ENCODE data around the gene OGFOD3.
"Not testable (repeated sequence)": the region's sequence is repeated elsewhere in the genome, so short reads cannot be mapped to it uniquely, and the experiment has no call there.

The OGFOD3 gene

DNA sequence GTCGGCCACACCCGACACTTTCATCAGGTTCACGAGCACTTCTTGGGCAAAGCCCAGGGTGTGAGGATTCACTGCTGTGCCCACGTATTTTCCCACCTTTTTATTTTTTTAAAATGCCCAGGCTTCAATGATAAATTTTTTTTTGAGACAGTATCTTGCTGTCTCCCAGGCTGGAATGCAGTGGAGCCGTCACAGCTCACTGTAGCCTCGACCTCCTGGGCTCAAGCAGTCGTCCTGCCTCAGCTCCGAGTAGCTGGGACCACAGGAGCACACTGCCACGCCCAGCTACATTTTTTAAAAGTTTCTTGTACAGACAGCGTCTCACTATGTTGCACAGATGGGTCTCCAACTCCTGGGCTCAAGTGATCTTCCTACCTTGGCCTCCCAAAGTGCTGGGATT is 29.0 kb downstream of the OGFOD3 start:
- no peak for DNase-seq (ENCODE audit: low read depth in 2 of 3, low spot score in 2 of 3)

DNA sequence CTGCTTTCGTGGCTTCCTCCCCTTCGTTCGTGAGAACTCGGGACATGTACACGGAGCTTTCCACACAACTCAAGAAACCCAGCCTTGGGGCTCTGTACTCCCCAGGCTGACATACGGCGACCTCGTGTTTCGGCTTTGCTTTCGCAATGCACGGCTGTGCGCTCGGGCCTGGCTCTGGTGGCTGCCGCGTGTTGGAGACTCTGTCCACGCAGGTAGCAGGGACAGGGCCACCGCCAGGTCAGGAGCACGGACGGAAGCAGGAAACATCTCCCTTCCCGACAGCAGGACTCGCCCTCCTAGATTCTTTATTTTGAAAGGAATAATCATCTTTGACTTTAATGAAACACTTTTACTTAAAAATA is 29.5 kb downstream of the OGFOD3 start:
- DNase-seq (ENCODE audit: low read depth in 2 of 3, low spot score in 2 of 3) = no peak

DNA sequence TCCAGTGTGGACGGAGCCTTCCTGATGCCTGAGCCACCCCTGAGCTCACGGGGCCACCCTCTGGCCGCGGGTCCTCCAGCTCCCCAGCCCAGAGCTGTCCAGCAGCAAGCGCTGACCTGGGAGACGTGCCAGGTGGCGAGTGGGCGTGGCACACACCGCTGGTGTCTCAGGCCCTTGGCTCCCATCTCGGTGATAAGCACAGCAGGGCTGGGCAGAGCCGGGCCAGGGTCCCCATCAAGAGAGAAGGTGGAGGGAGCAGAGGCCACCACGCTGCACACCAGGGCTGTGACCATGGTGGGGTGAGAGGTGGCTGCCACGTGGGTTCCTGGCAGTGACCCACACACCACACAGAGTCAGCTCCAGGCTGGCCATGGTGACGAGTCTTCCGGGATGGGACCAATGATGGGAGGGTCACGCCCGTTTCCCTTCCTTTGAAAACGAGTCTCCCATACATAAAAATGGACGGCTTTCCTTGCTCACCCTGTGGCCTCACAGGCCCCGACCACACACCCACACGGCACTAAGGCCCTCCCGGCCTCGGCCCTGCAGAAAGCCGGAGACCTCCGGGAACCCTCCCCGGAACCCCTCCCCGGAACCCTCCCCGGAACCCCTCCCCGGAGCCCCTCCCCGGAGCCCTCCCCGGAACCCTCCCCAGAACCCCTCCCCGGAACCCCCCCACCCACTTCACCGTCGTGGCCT is 30.0 kb downstream of the OGFOD3 start:
- no peak for DNase-seq (ENCODE audit: low read depth in 2 of 3, low spot score in 2 of 3)

DNA sequence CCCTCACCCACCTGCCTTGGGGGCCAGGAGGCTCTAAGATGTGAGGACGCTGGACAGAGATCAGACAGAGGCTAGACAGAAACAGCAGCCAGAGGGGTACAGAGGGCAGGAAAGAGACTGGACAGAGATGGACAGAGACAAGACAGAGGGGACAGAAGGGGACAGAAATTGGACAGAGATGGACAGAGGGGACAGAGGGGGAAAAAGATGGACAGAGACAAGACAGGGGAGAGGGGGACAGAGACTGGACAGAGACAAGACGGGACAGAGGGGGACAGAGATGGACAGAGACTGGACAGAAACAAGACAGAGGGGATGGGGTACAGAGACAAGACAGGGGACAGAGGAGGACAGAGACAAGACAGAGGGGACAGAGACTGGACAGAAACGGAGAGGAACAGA is 30.7 kb downstream of the OGFOD3 start:
- no peak for DNase-seq (ENCODE audit: low read depth in 2 of 3, low spot score in 2 of 3)

DNA sequence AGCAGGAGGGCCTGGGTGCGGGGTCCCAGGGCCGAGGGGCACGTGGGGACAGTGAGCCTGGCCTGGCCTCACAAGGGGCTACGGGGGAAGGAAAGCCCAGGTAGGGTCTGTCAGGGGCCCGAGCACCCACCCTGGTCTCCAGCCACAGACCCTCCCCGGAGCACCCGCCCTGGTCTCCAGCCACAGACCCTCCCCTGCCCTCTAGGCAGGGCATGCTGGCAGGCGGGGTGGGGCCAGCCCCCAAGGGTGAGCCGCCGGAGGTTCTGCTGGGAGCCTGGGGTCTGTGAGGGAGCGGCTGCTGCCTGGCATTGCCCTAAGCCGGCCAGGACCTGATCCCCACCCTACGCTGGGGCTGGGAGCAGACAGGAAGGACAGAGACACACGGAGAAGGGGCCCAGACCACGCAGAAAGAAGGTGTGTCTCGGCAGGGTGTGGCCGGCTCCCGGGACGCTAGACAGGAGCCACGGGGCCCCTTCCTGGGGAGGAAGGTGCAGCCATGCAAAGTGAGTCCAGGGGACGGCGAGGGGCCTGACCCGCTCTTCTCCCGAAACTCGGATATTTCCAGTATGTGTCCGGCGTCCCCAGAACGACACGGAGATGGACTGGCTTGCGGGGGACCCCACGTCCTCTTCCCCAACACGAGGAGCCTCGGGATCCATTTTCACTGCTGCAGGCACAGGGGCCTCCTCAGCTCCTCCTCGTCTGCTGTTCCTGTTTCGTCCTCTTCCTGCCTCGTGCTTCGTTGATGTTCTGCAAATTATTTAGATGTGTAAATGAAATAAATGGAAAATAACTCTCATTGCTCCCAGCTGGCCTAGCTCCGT is 31.3 kb downstream of the OGFOD3 start:
- DNase-seq (ENCODE audit: low read depth in 2 of 3, low spot score in 2 of 3) = no peak

DNA sequence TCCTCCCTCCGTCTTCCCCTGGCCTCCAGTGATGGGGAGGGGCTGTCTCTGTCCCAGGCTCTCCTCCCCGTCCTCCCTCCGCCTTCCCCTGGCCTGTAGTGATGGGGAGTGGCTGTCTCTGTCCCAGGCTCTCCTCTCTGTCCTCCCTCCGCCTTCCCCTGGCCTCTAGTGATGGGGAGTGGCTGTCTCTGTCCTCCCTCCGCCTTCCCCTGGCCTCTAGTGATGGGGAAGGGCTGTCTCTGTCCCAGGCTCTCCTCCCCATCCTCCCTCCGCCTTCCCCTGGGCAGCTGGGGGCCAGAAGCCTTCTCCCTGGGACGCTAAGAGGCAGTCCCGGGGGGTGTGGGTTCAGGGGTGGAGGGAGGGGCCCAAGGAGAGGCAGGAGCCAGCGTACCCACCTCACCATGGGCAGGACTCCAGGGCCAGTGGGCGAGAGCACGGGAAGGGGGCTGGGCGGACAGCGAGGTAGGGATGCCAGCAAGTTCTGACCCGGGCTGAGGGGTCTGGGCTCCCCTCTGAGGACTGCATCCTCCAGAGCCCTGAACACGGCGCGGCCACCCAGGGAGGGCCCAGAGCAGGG is 32.0 kb downstream of the OGFOD3 start:
- DNase-seq (ENCODE audit: low read depth in 2 of 3, low spot score in 2 of 3) = no peak

DNA sequence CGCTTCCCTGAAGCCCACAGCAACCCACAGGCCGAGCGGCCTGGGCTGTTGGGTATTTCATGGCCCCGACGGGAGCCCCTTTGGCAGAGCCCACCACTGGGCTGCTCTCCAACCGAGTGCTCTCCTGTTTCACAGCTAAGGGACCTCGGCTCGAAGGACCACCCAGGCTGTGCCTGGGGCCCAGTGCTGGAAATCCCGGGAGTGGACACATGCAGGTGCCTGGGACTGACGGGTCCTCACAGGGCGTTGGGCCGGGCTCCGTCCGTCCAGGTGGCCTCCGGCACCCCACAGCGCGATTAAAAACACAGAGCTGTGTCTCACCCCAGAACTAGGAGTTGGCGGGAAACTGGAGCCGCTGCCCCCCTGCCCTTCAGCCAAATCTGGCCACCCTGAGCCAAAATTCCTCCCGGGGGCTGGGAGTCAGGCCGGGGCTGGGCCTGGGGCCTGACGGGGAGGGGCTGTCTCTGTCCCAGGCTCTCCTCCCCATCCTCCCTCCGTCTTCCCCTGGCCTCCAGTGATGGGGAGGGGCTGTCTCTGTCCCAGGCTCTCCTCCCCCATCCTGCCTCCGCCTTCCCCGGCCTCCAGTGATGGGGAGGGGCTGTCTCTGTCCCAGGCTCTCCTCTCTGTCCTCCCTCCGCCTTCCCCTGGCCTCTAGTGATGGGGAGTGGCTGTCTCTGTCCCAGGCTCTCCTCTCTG is 32.7 kb downstream of the OGFOD3 start:
- DNase-seq (ENCODE audit: low read depth in 2 of 3, low spot score in 2 of 3) = no peak

DNA sequence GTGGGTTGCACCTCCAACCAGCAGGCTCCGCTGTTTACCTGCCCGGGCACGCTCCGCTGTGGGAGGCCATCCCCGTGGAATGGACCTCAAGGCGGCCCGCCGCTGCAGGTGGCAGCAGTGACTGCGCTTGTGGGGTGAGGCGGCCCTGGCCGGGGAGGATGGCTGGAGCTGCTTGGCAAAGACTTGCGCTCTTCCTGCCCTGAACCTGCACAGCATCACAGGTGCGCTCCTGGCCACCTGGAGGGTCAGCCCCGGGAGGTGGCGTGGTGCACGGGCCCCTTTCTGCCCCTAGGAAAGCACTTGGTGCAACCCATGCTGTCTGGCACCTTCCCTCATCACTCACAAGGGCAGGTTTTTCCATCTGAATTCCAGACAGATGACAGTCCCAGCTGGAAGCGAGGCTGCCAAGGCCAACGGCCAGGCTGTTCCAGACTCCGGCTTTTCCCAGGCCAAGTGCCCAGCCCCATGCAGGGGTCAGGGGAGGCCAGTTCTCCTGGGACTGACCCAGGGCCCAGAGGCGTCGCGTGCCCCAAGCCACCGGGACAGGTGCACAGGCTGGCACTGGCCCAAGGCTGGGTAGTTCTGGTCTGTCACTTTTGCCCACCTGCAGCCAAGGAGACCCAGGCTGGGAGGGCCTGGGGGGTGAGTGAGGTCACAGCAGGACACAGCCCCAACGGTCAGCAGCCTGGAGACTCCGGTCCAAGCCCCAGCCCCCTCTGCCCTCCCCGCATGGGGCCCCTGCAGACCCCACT is 33.5 kb downstream of the OGFOD3 start:
- no peak for DNase-seq (ENCODE audit: low read depth in 2 of 3, low spot score in 2 of 3)

DNA sequence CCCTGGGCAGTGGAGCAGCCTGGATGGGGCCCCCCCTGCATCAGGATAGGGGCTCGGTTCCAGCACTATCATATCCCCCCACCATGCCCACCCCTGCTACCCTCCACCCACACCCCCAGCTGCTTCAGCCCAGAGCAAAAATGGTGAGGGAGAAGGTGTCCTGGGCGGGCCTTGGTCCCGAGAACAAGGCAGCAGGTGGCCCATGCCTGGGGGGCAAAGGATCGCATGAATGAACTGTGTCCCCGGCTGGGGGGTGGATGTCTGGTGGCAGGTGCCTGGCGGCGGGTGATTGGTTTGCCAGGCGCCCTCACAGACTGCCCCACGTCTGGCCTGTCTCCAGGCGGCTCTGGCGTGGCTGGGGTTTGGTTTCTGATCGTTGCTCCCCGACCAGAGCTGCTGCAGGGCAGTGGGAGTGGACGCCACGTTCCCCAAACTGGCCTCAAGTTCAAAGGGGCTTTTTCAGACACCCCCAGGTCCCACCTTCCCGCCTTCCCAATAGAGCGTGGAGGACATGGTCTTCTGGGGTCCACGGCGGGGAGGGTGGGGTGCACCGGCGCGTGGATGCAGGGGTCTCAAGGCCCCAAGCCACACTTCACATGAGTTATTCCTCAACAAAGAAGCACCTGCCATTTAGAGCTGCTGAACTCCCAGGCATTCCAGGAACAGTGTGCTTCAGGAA is 34.2 kb downstream of the OGFOD3 start:
- no peak for DNase-seq (ENCODE audit: low read depth in 2 of 3, low spot score in 2 of 3)

DNA sequence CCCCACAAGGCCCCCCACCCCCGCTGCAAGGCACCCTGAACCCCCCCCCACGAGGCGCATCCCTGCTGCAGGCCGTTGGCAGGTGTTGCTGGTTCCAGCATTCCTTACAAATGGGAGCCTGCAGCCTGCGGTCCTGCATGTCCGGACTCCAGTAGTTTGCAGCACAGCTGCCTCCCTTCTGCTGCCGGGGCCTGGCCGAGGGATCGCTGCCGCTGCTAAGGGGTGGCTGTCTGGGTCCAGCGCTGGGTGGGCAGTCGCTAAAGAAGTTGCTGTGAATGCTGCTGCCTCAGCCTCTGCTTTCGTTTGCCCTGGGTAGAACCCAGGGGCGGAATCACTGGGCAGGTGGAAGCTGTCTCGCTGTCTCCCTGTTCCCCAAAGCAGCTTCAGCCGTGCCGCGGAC is 35.0 kb downstream of the OGFOD3 start:
- no peak for DNase-seq (ENCODE audit: low read depth in 2 of 3, low spot score in 2 of 3)

DNA sequence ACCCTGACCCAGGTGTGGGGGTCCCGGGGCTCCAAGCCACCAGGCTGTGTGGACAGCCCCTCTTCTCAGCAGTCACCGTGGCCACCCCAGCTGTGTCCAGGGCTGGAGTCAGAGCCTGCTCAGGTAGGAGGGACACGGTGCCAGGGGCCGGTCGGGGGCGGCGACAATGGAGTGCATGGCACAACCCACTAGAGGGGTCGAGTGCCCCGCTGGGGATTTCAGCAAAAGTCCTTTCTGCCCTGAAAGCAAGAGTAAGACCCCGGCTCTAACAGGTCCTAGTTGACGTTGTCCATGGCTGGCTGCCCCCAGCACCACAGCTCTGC is 35.5 kb downstream of the OGFOD3 start:
- DNase-seq (ENCODE audit: low read depth in 2 of 3, low spot score in 2 of 3) = no peak

DNA sequence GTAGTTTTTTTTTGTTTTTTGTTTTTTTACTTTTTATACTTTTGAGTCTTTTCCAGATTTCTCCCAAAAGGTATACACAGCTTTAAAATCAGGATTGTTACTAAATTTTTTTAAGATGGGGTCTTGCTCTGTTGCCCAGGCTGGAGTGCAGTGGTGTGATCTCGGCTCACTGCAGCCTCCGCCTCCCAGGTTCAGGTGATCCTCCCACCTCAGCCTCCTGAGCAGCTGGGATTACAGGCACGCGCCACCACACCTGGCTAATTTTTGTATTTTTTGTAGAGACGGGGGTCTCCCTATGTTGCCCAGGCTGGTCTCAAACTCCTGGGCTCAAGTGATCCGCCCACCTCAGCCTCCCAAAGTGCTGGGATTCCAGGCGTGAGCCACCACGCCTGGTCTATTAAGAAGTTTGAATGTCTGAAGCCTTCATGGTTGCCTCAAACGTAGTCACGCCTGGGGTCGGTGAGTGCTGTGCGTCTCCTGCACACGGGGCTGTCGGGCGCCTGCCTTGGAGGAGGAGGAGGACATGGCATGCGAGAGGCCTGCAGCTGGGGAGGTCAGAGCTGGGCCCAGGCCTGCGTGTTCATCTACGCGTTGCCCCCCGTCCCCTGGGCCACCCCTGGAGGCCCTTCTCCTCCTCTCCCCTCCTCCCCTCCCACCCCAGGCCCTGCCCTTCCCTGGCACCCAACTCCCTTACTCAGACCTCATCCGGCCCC is 36.0 kb downstream of the OGFOD3 start:
- DNase-seq (ENCODE audit: low read depth in 2 of 3, low spot score in 2 of 3) = not testable (repeated sequence)

DNA sequence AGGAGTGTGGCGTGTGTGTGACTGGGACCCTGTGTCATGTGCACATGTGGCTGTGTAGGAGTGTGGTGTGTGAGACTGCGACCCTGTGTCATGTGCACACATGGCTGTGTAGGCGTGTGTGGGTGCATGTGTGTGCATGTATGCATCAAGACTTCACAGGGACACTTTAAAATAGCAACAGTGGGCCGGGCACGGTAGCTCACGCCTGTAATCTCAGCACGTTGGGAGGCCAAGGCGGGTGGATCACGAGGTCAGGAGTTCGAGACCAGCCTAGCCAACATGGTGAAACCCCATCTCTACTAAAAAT is 36.7 kb downstream of the OGFOD3 start:
- not testable (repeated sequence) for DNase-seq (ENCODE audit: low read depth in 2 of 3, low spot score in 2 of 3)

DNA sequence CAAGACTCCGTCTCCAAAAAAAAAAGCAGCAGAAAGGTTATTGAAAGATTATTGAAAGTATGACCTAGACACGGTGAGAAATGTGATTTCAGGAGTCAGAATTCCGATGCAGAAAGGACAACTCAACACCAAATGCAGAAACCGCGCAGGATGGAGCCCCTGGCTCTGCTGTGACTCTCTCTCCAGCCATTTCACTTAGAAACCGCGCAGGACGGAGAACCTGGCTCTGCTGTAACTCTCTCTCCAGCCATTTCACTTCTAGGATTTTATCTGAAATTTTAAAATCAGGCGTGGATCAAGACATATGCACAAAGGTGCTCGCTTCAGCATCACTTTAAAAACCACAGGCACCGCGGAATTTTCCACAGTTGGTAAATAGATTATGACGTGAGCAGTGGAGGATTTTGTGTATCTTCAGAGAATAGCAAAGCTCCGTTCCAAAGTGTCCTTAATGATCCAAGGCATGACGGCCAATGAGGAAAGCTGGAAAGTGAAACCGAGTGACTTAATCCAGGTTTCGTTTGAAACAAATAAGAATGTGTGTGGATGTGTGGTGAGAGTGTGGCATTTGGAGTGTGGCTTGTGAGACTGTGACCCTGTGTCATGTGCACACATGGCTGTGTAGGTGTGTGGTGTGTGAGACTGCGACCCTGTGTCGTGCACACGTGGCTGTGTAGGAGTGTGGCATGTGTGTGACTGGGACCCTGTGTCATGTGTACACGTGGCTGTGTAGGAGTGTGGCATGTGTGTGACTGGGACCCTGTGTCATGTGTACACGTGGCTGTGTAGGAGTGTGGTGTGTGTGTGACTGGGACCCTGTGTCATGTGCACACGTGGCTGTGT is 37.3 kb downstream of the OGFOD3 start:
- DNase-seq (ENCODE audit: low read depth in 2 of 3, low spot score in 2 of 3) = no peak

DNA sequence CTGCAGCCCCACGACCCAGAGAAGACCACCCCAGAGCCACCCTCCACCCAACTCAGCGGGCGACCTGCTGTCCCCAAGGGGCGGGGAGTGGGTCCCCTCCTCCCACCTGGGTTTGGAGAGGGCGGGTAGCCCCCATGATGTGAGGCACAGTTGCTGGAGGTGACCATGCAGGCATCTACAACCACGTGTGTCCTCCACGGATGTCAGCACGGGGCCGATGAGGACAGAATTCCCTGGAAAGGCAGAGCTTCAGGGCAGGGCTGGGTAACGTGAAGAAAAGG is 39.7 kb downstream of the OGFOD3 start:
- no peak for DNase-seq (ENCODE audit: low read depth in 2 of 3, low spot score in 2 of 3)

DNA sequence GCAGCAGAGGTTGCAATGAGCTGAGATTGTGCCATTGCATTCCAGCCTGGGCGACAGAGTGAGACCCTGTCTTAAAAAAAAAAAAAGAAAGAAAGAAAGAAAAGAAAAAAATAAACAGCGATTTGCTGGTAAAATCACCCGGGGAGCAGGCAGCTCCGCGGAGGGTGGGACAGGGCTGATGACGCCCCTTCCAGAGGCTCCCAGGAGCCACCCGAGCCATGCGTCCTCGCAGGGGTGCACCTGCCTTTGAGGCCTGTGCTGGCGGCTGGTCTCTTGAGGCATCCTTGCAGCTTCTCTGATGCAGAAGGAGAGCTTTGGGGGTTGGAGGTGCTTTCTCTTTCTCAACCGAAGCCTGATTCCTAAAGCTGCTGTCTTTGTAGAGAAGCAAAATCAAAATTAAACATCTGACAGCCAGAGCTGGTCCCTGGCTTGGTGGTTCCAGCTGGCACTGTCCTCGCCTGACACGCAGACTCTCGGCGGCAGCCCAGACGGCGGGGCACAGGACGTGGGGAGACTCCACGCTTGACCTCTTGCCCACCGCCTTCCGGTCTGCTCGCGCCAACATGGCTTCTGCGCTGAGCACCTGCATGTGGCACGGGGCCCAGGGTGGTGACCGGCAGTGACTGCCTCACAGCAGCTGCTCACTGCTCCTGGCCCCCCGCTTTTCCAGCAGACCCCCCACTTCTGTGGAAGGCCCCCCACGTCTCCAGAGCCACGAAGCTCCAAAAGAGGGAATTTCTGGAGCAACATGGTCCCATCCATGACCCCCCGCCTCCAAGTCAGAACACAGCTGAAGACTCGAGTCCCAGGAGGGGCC is 40.3 kb downstream of the OGFOD3 start:
- DNase-seq (ENCODE audit: low read depth in 2 of 3, low spot score in 2 of 3) = no peak

DNA sequence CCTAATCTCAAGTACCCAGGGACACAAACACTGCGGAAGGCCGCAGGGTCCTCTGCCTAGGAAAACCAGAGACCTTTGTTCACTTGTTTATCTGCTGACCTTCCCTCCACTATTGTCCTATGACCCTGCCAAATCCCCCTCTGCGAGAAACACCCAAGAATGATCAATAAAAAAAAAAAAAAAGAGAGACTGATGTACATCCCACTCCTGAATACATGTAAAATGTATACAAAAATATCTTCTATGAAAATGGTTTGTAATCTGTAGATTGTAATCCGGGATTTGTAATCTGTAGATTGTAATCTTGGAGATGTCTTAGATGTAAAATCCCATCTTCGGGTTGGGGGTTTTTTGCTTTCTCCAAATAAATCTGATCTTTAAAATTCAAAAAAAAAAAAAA is 41.1 kb downstream of the OGFOD3 start:
- not testable (repeated sequence) for DNase-seq (ENCODE audit: low read depth in 2 of 3, low spot score in 2 of 3)

DNA sequence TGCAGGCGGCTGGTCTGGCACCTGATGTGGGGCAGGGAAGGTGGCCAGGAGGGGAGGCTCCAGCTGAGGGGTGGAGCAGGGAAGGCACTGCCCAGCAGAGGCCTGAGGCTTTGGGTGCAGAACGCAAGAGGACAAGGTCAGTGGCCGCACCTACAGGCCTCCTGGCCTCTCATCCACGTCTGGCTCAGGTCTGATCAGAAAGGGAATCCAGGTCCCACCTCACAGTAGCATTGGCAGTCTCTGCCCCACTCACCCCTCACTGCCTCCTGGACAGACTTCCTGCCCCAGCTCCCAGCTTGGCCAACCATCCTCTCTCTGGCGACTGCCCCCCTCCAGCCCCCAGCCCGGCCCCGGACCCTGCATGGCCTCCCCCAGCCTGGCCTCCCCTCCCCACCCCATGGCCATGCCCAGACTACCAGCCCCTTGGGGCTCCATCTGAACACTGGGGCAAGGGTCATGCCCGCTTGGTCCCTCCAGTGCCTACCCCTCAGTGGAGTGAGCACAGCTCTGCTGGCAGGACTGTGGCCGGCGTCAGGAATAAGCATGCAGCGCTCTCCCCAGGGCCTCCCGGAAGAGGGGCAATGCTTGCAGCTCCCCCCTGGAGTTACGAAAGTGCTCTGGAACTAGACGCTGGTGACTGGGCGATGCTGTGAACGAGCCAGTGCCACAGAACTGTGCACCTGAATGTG is 42.2 kb downstream of the OGFOD3 start:
- no peak for DNase-seq (ENCODE audit: low read depth in 2 of 3, low spot score in 2 of 3)
